Measurements from ENCODE around the gene SCAND1.
"Not testable (repeated sequence)": the region's sequence is repeated elsewhere in the genome, so short reads cannot be mapped to it uniquely, and the experiment has no call there.

Gene SCAND1

GRCh38 chr20:35956616-35957015 lies 2.3 kb upstream of the SCAND1 start:
- no peak for DNase-seq

DNA sequence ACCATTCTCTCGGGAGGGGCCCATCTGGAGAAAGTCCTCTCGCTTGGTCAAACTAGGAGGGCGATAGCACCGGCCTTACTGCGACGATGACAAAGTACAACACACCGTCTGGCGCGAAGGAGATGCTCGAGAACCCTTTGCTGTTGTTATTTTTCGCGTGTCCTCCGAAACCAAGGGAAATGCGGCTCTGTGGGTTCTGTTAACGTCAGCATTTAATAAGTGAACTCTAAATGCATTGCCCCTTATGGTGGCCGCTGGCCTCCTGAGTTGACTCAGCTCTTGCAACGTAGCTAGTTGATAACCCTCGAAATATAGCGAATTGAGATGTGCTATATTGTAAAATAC lies 577 bp upstream of the SCAND1 start:
- peak; percentile 53 for DNase-seq

DNA sequence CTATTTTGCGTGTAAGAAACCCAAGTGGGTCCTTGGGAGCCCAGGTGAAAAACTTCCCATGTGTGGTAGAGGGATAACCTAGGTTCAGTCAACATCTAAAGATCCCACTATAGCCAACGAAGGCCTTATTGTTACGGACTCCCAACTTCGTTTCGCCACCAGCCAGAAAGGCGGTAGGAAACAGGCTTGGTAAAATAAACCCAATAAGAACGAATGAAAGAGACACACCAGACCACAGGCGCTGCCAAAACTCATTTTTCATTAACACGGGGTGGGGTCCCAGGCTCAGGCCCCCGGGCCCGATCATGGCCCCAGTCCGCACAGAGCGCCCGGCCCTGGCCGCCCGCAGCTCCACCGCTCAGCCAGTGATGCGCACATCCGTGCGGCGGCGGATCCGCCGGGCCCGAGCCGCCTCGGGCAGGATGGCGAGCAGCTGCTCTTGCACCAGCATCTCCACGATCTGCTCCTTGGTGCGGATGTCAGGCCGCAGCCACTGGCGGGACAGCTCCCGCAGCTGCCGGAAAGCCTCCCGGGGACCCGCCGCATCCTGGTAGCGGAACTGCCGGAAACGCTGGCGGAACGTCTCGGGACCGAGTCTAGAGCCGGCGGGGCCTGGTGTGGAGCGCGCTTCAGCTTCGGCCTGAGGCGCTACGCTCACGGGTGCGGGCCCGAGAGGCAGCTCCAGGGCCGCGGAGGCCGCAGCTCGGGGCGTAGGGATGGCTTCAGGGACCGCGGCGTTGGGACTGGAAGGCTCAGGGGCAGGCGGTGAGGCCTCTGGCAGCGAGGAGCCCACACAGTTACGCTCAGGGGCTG lies 709 bp downstream of the SCAND1 start:
- peak; percentile 47 for DNase-seq

- DNase-seq = peak; percentile 9
Observed at GRCh38 chr20:35952480-35953386, 1.6 kb downstream of the SCAND1 start.

GRCh38 chr20:35952080-35952479 lies 2.2 kb downstream of the SCAND1 start:
- DNase-seq = not testable (repeated sequence)

- no peak for DNase-seq
Observed at GRCh38 chr20:35950093-35950492, 4.2 kb downstream of the SCAND1 start.

DNA sequence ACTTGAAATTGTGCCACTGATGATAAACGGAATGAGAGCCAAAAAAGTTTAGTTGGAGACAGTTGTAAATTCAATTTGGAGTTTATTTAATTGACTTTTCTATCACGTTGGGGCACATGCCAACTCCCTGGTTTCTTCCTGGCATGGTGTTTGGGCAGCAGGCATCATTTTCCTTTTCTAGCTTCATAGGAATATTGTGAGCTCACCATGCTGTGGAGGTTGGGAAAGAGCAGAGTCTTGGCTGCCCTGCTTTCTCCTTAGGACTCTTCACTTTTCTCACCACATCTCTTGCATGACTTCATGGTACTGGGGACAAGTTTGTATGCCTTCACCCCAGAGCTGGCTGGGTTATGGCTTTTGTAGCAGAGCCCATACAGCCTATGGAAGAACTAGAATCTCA lies 6.4 kb downstream of the SCAND1 start:
- no peak for DNase-seq

GRCh38 chr20:35947489-35947888 lies 6.8 kb downstream of the SCAND1 start:
- DNase-seq = peak; percentile 38

DNA sequence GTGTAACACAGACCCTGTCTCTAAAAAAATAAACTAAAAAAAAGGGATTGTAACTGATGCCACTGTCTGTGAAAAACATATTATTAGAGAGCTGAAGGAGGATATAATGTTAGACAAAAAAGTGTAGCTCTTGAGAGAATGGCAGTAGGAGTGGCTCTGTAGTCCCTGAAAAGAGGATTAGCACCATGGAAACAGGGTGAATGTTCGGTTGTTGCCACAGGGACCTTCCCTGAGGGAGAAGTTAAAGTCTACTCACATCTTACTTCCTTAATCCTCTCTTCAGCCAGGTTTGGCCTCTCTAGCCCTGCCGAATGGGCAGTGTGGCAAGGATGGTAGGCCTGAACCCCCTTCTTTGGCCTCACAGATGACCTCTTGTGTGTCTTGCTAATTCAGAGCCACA lies 12.1 kb downstream of the SCAND1 start:
- no peak for DNase-seq

GRCh38 chr20:35941620-35942019 lies 12.7 kb downstream of the SCAND1 start:
- no peak for DNase-seq

DNA sequence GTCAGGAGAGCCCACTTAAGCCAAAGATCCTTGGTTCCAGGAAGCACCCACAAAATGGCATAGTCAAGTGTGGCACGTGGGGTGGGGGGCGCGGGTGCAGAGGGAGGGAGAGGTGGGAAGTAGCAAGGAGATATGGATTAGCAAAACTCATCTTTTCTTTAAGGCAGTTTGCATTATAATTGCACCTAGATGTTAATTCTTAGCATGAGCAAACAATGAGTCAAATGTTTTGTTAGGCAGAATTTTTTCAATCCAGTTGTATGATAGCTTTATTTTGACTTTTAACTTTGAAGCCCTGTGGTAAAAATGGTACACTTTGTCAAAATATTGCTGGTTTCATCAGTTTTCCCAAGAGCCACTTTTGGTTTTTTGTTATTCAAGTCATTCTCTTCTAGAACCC lies 15.0 kb downstream of the SCAND1 start:
- no peak for DNase-seq

- DNase-seq = no peak
Observed at GRCh38 chr20:35934050-35934449, 20.3 kb downstream of the SCAND1 start.

GRCh38 chr20:35929301-35929700 lies 25.0 kb downstream of the SCAND1 start:
- no peak for DNase-seq

GRCh38 chr20:35920523-35920922 lies 33.8 kb downstream of the SCAND1 start:
- DNase-seq = no peak

- DNase-seq = no peak
Observed at GRCh38 chr20:35918021-35918420, 36.3 kb downstream of the SCAND1 start.

DNA sequence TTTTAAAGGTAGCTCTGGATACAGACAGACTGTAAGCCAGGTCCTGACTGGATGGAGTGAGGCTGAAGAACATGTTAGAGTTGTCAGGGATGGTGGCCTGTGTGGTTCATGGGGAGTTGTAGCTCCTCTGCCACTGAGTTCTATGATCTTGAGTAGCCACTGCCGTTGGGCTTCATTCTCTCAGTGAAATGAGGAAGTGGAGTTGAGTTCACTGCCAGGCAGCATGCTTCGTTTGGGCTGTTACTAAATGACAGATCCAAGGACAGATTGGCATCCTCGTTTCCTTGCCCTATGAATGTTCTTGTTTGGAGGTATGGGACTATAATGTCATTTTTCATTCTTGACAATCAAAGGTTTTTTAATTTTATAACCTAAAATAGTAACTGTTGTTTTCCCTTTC lies 37.2 kb downstream of the SCAND1 start:
- no peak for DNase-seq

GRCh38 chr20:35912881-35913280 lies 41.4 kb downstream of the SCAND1 start:
- no peak for DNase-seq

DNA sequence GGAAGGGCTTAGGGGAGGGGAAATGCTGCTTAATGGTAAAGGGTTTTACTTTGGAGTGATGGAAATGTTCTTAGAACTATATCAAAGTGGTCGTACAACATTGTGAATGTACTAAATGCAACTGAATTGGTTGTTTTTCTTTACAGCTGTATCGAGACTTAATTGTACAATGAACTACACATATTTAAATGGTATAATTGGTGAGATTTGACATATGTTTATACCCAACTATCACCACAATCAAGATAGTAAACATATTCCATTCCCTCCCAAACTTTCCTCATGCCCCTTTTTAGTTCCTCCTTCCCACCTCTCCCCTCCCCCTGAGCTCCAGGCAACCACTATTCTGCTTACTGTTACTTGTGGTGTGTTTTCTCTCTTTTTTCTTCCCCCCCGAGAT lies 44.0 kb downstream of the SCAND1 start:
- no peak for DNase-seq

GRCh38 chr20:35909796-35910195 lies 44.5 kb downstream of the SCAND1 start:
- DNase-seq = no peak

- DNase-seq = no peak
Observed at GRCh38 chr20:35909176-35909575, 45.1 kb downstream of the SCAND1 start.

DNA sequence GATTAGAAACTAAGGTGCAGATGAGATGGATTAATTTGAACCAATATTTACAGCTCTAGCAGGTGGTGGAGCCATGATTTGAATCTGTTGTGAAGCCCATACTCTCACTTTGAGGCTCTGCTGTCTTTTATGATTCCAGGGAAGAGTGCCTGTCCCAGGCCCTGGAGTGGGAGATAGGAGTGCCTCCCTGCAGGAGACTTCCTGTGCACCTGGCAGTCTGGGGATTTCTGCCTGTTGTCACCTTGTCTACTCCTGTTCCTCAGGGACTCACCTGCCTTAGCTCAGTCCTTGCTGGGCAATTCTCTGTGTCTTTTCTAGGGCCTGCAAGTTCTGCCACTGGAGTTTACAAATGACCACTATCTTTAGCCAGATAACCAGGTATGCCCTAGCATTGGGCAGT lies 46.3 kb downstream of the SCAND1 start:
- peak; percentile 92 for DNase-seq

DNA sequence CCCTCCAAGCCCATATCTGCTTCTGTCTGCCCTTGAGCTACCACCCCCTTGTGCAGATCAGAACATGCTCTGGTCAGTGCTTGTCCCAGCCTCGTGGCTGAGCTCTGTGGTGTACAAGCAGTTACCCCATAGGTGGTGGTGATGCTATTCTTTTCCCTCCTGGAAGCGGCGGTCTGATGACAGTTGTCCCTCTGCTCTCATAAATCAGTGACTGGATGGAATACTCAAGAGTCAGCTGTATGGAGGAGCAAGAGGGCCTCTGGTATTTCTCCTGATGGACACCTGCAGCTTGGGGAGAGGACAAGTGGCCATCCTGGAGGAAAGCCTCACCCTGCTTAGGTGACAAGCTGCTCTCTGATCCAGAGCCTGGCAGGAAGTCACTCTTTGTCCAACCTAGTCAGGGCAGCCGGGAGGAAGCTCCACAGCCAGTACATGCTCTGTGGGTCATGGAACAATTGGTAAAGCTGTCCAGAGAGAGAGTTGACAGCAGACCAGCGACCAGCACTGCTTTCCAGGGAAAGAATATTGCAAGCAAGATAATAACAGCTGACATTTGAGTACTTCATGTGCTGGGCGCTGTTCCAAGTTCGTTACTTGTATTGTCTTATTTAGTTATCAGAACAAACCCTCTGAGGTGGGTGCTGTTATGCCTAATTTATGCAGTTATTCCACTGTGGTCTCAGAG lies 47.1 kb downstream of the SCAND1 start:
- DNase-seq = peak; percentile 82

- DNase-seq = no peak
Observed at GRCh38 chr20:35904982-35905663, 49.2 kb downstream of the SCAND1 start.

Measured in NCI-H345 (cell line).